HTERT RPE-1 (cell line): Measurements from ENCODE around the gene USO1.
"Not testable (repeated sequence)": the region's sequence is repeated elsewhere in the genome, so short reads cannot be mapped to it uniquely, and the experiment has no call there.

ENCODE experiments used
- in situ Hi-C: fragments of 300-500 bp; cut with MboI; formaldehyde crosslinking; loops from 4 replicates; pipeline ENCODE4 v1.14.3; 2020; ENCODE audit warnings: low sequenced_read_pairs

Gene USO1

DNA sequence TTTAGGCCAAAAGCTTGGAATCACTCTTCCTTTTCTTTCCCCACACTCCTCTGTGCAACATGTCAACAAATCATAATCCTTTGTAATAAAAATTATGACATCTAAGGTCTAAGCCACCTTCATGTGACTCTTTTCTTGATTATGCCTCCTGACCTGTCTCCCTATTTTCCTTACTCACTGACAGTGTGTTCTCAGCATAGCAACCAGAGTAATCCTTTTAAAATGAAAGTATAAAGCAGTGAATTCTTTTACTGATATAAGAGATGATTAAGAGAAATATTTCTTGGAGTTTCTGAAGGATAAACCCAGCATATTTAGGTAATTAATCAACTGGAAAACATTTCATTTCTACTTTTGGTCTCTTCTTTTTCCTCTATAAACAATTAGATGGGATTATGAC, 44.7 kb downstream of the USO1 start:
- in situ Hi-C loops, result no loop called here

DNA sequence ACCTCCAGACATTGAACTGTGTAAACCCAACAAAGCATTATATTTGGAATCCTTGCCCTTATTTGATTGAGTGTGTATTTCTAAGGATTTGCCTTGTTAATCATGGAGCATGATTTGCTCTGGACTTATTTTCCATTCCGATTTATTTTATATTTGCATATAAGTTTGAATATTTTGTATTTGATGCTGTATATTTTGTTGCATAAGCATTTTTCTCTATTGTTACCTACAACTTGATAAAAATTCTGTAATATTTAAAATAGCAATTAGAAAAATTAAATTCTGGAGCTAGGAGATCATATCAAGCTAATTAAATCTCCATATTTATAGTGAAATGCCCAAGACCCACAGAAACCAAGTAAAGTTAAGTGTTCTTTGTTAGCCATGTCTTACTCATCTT, 47.2 kb downstream of the USO1 start:
- in situ Hi-C loops, result no loop called here

DNA sequence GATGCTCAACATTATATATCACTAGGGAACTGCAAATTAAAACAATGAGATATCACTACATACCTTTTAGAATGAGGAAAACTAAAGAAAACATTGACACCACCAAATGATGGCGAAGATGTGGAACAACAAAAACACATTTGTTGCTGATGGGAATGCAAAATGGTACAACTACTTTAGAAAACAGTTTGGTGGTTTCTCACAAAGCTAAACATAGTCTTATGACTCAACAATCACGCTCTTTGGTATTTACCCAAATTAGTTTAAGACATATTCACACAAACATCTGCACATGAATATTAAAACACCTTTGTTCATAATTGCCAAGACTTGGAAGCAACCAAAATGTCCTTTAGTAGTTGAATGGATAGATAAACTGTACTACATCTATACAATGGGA, 53.2 kb downstream of the USO1 start:
- in situ Hi-C loops, result no loop called here

DNA sequence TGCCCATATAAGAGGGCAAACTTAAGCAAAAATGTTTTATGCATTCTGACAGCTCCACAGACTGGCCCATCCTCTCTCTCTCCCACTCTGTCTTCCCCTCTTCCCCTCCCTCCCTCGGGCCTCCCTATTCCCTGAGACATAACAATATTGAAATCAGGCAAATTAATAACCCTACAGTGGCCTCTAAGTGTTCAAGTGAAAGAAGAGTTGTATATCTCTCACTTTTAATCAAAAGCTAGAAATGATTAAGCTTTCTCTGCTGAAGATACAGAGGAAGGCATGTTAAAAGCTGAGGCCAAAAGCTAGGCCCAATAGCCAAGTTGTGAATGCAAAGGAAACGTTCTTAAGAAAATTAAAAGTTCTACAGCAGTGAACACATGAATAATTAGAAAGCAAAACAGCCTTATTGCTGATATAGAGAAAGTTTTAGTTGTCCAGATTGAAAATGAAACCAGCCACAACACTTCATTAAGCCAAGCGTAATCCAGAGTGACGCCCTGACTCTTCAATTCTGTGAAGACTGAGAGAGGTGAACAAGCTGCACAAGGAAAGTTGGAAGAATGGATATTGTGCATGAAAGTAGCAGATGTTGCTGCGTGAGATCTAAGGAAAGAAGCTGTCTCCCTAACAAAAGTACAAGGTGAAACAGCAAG, 54.9 kb downstream of the USO1 start:
- in situ Hi-C loops, result no loop called here

DNA sequence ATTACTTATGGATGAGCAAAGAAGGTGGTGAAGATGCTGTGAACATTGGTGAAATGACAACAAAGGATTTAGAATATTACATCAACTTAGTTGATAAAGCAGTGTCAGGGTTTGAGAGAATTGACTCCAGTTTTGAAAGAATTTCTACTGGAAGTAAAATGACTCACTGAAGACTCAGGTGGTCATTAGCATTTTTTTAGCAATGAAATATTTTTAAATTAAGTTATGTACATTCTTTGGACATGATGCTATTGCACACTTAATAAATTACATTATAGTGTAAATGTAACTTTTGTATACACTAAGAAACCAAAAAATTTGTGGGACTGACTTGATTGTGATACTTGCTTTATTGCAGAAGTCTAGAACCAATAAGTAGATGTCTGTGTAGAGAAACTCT, 56.9 kb downstream of the USO1 start:
- in situ Hi-C loops, result no loop called here

DNA sequence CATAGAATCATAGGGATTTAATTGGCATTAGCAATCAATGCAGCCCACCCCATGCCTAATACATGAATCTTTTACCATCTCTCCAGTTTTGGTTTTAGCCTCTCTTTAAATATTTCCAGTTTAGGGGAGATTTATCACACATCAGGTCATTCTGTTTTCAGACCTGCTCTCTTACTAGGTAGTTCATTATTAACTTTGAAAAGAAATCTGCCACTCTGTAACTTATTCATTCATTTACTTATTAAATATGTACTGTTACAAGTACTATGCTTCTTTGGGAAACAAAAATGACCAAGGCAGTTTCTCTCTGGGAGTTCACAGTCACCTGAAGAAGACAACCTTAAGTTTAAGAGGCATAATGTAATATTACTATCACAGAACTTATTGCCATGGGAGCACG, 62.1 kb downstream of the USO1 start:
- in situ Hi-C loops, result no loop called here

DNA sequence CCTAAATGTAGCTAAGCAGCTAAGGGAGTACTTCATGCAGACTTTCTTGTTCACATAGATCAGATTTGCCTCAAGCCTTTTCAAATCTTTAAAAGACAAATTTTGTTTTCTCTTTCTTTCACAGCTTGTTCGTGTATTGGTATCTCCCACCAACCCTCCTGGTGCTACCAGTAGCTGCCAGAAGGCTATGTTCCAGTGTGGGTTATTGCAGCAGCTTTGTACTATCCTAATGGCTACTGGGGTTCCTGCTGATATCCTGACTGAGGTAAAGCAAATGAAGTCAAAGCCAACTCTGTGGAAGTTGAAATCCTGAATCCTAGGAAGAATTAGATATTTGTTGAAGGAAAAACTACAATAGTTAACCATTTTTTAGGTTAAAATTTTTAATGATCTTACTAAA, 62.6 kb downstream of the USO1 start:
- in situ Hi-C loops, result no loop called here

DNA sequence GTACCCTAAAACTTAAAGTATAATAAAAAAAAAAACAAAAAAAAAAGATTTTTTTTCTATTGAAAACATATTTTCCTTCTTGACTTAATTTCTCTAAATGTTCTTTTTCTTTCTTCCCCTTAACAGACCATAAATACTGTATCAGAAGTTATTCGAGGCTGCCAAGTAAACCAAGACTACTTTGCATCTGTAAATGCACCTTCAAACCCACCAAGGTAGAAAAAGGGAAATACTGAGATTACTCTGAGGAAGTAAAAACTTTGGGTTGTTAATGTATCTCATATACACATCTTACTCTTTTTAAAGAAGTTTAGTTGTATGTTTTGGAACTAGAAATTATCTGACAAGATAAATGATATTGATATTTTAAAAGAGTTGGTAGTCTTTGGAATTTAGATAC, 65.6 kb downstream of the USO1 start:
- in situ Hi-C loops, result no loop called here

DNA sequence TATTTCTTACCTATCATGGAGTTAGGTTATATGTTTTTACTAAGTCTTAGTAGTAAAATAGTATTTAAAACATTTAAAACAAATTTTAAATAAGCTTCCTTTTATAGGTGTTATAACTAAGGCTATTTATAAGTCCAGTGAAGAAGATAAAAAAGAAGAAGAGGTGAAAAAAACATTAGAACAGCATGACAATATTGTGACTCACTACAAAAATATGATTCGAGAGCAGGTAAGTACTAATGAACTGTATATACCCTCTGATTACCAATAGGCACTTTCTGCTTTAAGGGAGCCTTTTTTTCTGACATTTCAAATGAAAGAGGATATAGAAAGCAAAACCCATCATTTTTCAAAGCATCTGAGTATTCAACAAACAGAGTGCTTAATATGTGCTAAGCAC, 76.6 kb downstream of the USO1 start:
- in situ Hi-C loops, result no loop called here

DNA sequence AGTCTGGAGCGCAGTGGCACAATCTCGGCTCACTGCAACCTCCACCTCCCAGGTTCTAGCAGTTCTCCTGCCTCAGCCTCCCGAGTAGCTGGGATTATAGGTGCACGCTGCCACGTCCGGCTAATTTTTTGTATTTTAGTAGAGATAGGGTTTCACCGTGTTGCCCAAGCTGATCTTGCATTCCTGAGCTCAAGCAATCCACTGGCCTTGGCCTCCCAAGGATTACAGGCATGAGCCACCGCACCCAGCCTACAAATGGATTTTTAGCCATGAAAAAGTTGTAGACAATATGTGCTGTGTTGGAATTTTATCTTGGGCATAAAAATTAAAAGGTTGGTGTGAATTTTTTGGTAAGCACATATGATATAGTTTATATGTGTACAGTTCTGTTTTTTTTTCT, 81.7 kb downstream of the USO1 start:
- in situ Hi-C loops, result not testable (repeated sequence)

DNA sequence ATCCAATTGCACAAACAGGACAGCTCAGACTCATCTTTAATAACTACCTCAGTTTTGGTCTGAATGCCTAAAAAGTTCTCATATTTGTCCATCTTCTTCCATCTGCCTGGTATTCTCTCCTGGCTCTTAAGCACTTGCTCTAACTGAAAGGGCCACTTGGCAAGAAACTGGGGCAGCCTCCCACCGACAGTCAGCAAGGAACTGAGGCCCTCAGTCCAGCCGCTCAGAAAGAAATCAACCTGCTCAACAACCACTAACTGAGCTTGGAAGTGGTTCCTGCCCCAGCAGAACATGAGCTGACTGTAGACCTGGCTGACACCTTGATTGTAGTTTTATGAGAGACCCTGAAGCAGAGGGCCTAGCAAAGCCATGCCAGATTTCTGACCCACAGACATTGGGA, 93.5 kb downstream of the USO1 start:
- in situ Hi-C loops, result no loop called here

DNA sequence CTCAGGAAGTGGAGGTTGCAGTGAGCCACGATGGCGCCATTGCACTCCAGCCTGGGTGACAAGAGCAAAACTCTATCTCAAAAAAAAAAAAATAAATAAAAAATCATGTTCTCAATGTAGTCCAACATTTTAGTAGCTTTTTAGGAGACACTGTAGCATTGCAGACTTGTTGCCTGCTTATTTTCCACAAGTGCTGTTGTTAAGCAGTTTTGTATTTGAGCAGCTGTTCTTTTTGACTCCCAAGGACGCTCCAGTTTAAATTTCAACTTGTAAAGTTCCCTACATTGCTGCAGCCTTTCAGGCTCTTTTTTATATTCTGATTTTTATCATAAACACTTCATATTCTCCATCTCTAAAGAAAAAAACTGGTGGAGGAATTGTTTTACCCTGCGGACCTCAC, 94.7 kb downstream of the USO1 start:
- in situ Hi-C loops, result no loop called here

DNA sequence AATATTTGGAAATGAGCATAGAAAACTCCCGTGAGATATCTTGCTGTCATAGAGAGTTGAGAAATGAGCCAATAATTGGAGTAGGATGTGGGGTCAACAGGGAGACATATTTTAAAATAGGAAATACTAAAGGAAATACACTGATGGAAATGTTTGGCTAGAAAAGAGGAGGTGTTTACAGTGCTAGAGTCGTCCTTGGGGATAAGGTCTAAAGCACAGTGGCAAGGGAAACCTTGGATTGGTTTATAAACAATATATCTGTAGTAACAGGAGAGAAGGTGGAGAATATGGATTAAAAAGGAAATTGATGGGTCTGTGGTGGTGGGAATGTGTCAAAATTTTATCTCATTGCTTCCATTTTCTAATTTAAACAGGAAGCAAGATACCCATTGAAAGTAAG, 95.8 kb downstream of the USO1 start:
- in situ Hi-C loops, result no loop called here

DNA sequence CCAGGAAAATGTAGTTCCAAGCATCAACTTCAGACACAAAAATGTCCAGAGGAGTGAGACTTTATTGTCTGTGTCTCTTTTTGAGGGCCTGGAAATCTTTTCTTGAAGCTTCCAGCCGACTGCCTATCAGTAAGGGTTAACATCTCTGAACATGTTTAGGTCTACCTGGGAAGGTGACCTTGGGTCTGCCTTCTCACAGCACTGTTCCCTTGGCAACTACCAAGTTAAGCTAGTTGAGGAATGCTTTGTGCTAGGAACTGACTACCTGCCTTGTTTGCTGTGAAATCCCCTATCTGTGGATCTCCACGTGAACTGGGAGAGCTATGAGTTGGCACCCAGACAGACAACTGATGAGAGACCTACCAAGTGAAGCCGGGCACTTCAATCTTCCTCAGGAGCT, 96.3 kb downstream of the USO1 start:
- in situ Hi-C loops, result no loop called here

DNA sequence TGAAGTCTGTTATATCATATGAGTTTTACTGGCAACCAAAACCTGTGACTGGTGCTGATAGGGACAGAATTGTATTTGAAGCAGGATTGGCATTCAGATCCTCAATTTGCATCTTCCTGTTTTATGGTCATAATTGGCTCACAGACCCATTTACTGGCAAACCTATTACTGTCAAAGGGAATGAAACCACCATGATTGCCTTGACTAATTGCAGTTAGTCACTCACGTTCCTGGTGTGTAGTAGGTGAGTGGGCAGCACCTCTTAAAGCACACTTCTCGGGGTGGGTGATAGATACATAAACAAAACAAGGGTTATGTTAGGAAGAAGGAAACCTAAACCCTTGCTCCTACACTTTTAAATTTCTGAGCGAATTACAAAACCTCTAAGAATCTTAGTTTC, 96.8 kb downstream of the USO1 start:
- in situ Hi-C loops, result no loop called here

DNA sequence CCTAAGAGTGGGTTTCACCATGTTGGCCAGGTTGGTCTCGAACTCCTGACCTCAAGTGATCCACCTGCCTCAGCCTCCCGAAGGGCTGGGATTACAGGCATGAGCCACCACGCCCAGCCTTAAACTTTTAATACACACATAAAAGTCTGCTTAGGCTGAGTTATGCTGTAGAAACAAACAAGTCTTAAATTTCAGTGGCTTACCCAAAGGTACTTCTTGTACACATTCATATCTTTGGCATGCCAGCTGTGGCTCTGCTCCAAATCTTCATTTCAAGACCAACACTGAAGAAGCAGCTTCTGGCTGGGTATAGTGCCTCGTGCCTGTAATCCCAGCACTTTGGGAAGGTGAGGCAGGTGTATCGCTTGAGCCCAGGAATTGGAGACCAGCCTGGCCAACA, 97.6 kb downstream of the USO1 start:
- in situ Hi-C loops, result no loop called here

DNA sequence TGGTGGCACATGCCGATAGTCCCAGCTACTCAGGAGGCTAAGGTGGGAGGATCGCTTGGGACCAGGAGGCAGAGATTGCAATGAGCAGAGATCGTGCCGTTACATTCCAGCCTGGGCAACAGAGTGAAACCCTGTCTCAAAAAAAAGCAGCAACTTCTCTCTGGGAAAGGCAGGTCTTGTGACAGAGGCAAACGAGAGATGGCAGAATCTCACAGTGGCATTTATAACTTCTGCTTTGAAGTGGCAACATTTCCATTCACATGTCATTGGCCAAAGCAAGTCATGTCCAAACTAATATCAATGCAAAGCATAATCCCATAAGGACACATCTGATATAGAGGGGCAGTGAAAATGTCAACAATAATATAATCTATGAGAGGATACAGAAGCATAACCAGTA, 98.0 kb downstream of the USO1 start:
- in situ Hi-C loops, result no loop called here

DNA sequence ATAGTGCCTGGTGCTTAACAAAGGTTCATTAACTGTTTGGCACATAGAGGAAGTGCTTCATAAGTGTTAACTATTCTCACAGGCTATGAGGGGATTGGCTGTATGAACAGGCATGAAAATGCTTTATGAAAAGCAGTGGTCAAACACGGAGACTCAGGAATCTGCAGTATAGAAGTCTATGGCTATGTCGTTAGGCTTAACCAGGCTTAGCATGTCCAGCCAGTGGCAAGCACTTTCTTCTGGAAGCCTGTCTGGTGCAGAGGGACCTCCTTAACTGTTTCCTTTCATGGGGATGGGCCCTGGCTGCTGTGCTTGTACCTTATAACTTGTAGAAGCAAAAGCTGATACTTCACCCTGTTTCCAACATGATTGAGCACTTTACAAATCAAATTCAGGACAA, 99.4 kb downstream of the USO1 start:
- in situ Hi-C loops, result no loop called here

DNA sequence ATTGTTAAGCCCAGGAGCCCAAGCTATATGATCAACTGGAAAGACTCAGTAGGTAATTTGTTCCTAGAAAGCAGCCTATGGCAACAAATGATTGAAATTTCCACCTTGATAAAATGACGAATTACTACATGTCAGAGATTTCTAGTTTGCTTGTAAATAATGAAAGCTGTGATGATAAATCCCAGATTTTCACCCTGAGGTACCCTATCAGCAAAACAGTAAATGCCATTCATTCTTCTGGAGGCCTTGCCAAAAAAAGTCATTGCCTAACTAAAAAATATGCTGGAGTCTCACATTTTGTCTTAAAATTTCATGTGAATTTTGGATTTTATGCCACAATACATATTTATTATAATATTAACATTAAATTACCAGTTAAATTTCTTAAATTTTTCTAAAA, 106.5 kb downstream of the USO1 start:
- in situ Hi-C loops, result no loop called here

DNA sequence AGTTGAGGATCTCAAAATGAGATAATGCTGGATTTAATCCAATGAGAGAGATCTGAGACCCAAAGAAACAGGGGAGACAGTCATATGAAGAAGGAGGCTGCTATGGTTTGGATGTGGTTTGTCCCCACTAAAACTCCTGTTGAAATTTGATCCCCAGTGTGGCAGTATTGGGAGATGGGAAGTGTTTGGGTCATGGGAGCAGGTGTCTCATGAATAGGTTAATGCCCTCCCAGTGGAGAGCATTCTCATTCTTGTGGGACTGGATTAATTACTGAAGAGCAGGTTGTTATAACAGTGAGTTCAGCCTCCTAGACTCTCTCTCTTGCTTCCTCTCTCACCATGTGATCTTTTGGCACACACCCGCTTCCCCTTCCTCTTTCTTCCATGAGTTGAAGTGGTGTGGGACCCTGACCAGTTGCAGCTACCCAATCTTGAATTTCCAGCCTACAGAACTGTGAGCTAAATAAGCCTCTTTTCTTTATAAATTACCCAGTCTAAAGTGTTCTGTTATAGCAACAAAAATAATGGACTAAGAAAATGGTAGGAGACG, 107.6 kb downstream of the USO1 start:
- in situ Hi-C loops, result no loop called here

DNA sequence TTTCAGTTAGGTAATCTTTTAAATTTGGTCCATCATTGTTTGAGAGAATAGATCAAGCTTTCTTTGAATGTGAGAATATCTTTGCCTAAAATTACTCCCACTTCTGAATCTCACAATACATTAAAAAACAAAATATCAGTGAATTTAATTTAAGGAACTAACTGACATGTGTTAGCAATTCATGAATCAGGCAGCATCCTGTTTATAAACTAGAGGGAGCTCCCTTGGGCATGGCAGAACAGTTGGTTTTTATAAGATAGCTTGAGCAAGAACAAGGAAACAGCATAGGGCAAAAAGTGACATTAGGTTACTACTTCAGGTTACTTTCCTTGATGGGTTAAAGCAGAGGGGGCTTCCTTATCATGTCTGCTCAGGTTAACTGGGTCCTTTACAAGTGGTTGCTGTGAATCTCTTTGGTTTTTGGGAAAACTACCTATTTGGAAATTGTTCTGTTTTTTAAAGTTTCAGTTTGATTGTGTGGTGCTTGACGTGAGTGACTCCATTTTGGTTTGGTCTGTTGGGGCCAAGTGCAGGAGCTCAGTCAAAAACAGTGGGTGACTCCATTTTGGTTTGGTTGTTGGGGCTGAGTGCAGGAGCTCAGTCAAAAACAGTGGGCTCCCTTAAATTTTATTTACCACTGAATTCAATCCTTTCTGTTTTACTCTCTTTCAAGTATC, 109.9 kb downstream of the USO1 start:
- in situ Hi-C loops, result no loop called here

DNA sequence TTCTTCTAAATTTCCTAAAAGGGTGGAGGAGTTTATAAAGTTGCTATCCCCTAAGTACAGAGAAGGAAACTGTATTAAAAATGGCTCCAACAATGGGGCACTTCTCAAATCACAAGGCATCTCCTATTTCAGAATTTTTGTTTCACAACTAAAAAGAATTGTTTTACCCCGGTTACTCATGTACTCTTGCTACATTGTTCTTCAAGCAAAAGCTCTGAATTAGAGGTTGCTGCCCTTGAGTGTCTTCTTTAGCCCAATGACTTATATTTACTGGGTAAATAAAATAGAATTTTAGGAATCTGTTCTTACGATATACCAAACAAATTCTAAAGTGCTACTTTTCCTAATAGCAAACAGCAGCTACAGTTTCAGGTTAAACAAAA, 110.4 kb downstream of the USO1 start:
- in situ Hi-C loops, result no loop called here
